Stimulated activated CD8-positive, alpha-beta memory T cell treated with anti-CD3 and anti-CD28 coated beads, Interleukin-7, amount 100 ng/mL, for 4 hours (primary cell): ENCODE results near the gene TNFRSF1A.
A peak's percentile ranks its signal among the peaks of the same experiment; 100 is the strongest.

Source experiments
- DNase-seq, 2 donors: peaks; one replicate each; pipeline ENCODE4 v3.0.0-alpha.2; 2020; ENCODE audit warnings: low read depth in 2 of 2

Gene TNFRSF1A

GRCh38 chr12:6374028-6374785 lies 32.3 kb upstream of the TNFRSF1A start:
- no peak for DNase-seq

- no peak for DNase-seq
These were observed 31.3 kb upstream of the TNFRSF1A start for GRCh38 chr12:6373022-6373787.

DNA sequence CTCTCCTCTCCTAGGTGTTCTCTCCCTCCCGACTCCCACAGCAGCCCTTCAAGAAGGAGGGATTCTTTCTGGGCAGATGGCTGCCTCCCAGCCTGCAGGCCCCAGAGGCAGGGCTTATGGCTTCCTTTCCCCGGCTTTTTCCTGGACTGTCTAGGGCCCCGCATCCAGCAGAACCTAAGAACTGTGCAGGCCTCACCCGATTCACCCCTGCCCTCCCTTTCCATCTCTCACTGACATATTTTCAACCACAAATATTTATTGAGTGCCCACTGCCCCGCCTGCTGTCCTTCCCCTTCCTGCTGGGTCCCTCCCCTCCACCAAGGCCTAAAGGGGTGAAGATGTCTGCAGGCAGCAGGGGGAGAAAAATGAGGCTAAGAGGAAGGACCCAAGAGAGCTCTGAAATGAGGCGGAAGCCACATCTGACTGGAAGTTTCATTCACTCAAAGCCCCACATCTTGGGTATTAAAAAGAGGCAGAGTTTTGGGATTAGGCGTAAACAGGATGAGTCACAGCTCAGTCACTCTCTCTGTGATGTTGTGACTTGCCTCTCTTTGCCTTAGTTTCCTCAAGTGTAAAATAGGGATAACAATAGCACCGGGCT lies 30.6 kb upstream of the TNFRSF1A start:
- no peak for DNase-seq

DNA sequence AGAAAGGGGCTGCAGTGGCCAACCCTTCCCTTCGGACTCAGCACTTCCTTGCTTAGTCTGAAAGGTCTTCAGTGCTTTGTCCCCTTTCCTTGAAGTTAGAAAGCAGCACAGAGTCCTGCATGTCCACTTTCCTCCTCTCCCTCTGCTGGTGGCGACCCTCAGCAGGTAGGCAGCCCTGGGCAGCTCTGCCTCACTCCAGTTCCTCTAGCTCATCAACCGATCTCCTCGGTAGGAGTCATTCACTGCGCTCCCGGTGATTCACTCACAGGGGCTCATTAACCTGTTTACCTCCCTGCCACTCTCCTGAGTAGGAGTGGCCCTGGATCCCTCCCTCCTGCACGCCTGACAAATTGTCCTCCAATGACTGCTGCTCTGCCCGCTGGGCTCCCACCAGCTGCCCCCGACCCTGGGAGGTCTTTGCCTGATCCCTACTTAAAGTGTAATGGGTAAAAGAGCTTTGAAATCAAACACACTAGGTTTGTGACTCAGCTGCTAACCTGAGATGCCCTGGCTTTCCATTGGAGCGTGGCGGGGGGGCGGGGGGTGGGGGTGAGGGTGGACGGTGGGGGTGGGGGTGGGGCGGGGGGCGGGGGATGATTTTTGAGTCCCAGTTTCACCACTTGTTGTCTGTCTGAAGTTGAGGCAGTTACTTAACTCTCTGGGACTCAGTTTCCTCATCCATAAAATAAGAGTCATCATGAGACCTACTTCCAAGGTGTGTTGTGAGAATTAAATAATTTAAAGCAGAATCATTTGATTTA lies 29.3 kb upstream of the TNFRSF1A start:
- no peak for DNase-seq

GRCh38 chr12:6370576-6370935 lies 28.7 kb upstream of the TNFRSF1A start:
- no peak for DNase-seq

DNA sequence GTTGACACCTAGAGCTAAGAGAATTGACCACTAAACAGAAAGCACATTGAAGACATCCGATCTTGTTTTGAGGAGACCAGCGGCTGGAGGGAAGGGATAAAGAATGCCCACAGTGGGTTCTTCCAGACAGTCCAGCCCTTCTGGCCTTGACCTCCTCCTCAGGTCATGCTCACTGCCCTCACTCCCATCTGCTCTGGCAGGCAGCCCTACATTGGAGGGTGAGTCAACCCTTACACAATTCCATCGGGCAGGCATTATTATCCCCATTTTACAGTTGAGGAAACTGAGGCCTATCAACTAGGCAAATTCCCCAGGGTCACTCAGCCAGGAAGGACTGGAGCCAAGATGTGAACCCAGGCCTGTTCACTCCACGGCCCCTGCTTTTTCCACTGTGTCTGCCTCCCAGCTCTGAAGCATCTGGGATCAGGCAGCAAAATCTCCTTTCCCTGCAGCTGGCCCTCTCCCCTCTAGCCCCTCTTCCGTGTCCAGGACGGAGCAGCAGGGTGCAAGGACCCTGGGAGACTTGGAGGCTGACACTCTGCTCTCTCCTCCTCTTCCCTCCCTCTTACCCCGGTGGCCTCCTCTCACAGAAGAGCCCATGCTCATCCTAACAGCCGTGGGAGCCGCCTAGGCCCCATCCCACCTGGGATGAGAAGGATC lies 28.2 kb upstream of the TNFRSF1A start:
- DNase-seq: no peak

DNA sequence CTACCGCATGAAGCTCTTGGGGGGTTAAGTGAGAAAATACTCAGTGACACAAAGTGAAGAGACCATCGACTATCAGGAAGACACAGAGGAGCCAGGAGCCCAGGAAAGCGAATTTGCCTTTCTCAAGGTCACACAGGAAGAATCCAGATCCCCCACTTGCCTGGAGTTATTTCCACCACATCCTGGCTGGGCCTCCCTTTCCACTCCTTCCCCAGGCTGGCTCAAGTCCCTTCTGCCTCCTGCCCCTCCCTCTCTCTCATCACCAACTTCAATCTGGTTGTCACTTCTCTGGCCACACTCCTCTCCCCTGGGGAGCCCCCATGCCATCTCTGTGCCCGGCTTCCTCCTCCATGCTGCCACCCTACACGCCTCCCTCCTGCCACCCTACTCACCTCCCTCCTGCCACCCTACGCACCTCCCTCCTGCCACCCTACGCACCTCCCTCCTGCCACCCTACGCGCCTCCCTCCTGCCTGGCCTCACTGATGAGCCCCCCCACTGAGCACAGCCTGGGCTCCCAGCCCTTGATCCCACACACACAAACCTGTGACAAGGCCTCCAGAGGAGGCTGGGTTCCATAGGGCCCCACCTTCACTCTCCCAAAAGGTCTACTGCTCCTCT lies 27.1 kb upstream of the TNFRSF1A start:
- no peak for DNase-seq

- no peak for DNase-seq
These were observed 26.4 kb upstream of the TNFRSF1A start for GRCh38 chr12:6367969-6368892.

DNA sequence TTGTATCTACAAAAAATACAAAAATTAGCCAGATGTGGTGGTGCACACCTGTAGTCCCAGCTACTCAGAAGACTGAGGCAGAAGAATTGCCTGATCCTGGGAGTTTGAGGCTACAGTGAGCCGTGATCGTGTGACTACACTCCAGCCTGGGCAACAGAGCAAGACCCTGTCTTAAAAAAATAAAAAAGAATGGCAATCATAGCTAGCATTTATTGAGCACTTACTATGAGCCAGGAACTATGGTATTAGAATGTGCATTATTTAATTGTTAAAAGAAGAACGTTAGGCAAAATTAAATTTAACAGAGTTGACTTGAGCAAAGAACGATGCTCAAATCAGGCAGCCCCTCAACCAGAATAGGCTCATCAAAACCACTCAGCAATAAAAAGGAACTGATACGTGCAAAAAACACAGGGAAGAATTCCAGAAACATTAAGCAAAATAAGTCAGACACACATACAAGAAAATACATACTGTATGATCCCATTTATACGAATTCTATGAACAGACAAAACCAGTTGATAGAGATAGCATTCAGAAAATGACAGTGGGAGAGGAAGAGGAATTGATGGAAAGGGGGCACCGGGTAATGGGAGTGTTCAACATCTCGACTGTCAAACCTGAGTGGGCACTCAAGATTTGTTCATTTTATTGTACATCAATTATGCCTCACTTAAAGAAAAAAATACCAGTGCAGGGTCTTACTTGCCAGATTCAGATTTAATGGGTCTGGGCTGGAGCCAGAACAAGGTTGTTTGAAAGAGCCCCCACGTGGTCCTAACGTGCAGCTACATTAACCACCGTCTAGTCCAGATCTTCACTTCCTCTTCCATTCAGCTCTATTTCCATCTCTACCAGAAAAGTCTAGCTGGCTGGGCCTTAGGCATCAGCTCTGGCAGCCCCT lies 25.4 kb upstream of the TNFRSF1A start:
- DNase-seq: peak; percentile 35 to 42

GRCh38 chr12:6364044-6364374 lies 22.1 kb upstream of the TNFRSF1A start:
- DNase-seq: no peak

DNA sequence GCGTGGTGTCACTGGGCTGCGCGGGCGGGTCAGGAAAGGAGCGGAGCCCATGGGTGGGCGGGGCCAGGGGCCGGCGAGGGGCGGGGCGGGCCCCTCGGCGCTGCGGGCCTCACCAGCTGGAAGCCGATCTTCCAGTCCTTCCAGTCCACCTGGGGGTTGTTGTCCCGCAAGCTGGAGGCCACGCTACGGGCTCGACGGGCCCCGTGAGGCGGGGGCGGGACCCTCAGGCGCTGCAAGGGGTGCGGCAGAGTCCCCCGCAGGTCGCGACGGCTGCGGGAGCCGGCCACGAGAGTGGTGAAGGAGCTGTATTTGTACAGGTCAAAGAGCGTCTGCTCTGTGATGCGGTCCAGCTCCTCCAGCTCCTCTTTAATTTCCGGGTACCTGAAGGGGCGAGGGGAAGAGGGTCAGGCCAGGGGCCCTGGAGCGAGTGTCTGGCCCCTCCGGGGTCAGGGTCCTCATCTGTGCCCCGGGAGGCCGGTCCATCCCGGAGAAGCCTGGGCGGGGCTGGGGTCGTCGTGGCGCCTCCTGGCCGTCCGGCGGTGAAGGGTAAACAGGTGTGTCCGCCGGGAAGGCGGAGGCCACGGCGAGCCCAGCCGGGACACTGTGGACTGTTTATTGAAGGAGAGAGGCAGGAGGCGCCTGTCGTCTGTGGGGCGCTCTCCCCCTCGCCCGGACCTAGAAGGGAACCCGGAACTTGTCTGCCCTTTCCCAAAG lies 21.6 kb upstream of the TNFRSF1A start:
- DNase-seq: peak; percentile 35 to 74

DNA sequence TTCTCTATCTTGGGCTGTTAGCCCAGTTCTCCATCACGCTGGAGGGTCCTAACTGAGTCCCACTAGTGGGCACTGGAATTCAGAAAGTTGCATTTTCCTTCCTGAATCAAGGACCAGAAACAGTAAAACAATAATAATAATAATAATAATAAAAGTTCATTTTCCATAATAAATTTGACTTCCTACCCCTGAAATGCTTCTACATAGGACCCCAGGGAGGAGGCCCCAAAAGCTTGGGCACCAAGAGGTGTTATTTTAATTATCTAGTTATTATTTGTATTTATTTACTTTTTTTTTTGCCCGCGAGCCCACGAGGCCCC lies 21.1 kb upstream of the TNFRSF1A start:
- no peak for DNase-seq

GRCh38 chr12:6362403-6362802 lies 20.5 kb upstream of the TNFRSF1A start:
- DNase-seq: no peak

GRCh38 chr12:6361834-6362233 lies 20.0 kb upstream of the TNFRSF1A start:
- DNase-seq: no peak

DNA sequence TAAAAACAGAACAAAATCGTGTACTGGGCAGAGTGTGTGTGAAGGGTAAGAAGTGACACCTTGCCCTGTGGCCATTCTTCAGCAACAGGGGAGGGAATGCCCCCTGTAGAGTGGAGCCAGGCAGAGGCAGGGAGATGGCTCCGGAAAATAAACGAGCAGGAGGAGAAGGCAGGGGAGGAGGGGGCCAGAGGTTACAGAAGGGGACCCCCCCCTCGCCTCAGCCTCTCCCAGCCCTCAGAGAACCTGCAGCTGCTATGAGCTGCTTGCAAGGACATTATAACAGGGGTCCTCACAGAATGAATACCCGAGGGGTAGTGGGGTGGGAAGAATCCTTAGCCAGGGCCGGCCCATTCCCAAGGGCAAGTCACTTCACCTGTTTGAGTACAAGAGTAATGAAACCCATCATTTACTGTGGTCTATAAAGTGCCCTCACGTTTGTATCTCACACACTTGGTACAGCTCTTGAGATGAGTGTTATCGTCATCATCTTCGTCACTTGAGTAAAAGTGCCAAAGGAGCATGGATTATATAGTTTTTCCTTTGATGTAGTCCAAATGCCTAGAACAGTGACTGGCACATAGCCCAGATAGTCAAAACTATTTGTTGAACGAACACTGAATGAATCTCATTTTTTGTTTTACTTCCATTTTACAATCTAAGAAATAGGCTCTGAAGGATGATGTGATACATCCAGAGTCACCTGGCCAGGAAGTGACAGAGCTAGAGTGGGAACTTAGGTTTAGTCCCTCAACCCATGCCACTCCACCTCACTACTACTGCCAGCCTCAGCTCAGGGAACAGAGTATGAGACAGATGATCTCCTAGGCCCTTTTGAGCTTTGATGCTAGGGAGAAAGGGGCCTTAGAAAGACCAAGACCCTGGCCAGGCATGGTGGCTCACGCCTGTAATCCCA lies 19.0 kb upstream of the TNFRSF1A start:
- DNase-seq: no peak

DNA sequence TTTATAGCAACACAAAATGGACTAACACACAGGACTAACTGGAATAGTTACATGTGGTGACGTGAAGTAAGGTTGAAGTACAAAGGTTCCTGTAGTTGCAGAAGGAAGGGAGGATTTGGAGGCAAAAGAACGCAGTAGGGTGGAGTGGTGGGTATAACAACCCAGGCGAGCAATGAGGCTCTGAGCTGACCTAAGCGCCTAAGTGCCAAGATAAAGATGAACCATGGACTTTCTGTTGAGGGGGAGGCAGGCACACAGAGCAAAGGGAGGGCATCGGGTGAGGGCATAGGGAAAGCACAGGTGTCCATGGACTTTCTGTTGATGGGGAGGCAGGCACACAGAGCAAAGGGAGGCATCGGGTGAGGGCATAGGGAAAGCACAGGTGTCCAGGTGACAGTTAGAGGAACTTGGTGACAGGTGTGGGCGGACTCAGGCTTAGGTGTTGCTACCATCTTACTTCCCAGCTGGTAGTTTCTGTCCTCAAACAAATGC lies 18.2 kb upstream of the TNFRSF1A start:
- DNase-seq: no peak

DNA sequence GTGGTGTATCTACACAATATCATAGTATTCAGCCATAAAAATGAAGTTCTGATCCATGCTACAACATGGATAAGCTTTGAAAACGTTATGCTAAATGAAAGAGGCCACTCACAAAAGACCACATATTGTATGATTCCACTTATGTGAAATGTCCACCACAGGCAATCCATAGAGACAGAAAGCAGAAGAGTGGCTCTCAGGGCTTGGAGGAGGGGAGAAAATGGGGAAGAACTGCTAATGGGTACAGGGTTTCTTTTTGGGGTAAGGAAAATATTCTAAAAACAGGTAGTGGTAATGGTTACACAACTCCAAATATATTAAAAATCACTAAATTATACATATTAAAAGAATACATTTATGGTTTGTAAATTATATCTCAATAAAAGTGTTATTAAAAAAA lies 17.0 kb upstream of the TNFRSF1A start:
- no peak for DNase-seq
